ENCODE data around the gene KIFAP3.
"Not testable (repeated sequence)": the region's sequence is repeated elsewhere in the genome, so short reads cannot be mapped to it uniquely, and the experiment has no call there.

KIFAP3 gene

DNA sequence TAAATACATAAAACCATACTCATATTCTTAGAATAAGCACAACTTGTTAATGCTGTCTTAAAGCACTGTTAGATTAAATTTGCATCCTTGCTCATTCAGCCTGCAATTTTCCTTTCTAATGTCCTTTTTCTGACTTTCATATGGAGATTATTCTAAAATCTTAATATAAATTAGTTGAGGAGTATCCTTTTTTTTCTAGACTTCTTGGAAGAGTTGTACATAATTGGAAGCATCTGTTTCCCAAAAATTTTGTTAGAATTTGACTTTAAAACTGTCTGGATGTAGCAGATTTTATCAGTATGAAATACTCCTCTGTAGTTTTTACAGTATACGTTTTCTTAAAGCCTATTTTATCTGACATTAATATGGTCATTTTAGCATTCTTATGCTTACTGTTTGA is 9.7 kb downstream of the KIFAP3 start:
- in situ Hi-C loops (cut with HindIII; ENCODE audit: low sequenced_read_pairs): no loop called here

DNA sequence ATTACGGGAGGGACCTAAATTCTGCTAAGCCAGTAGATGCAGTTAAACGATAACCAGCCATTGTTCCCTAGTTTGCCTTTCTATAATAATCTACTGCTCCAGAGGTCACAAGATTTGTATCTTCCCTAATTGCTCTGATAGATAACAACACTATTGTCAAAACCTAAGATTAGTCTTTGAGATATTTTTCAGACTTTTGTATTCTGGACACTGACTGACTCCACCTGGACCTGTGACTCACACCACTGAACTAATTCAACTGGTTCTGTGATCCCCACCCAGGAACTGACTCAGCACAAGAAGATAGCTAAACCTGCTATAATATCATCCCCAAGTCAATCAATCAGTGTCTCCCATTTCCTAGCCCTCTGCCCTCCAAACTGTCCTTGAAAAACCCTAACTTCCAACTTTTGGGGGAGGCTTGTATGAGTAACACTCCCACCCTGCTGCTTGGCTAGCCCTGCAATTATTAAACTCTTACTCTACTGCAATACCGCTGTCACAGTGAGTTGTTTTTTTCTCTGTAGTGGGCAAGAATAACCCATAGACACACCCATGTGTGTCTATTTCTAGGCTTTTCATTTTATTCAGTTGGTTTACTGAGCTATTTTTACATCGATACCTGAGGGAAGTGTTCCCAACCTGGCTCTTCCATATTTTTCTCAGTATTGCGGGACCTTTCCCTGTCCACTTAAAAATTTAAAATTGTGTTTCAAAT is 11.2 kb downstream of the KIFAP3 start:
- in situ Hi-C loops (cut with HindIII; ENCODE audit: low sequenced_read_pairs): no loop called here

DNA sequence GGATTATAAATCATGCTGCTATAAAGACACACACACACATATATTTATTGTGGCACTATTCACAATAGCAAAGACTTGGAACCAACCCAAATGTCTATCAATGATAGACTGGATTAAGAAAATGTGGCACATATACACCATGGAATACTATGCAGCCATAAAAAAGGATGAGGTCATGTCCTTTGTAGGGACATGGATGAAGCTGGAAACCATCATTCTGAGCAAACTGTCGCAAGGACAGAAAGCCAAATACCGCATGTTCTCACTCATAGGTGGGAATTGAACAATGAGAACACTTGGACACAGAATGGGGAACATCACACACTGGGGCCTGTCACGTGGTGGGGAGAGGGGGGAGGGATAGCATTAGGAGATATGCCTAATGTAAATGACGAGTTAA is 12.8 kb downstream of the KIFAP3 start:
- in situ Hi-C loops (cut with HindIII; ENCODE audit: low sequenced_read_pairs): not testable (repeated sequence)

DNA sequence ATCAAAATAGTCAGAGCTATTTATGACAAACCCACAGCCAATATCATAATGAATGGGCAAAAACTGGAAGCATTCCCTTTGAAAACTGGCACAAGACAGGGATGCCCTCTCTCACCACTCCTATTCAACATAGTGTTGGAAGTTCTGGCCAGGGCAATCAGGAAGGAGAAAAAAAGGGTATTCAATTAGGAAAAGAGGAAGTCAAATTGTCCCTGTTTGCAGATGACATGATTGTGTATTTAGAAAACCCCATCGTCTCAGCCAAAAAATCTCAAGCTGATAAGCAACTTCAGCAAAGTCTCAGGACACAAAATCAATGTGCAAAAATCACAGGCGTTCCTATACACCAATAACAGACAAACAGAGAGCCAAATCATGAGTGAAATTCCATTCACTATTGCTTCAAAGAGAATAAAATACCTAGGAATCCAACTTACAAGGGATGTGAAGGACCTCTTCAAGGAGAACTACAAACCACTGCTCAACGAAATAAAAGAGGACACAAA is 14.4 kb downstream of the KIFAP3 start:
- in situ Hi-C loops (cut with HindIII; ENCODE audit: low sequenced_read_pairs): not testable (repeated sequence)

DNA sequence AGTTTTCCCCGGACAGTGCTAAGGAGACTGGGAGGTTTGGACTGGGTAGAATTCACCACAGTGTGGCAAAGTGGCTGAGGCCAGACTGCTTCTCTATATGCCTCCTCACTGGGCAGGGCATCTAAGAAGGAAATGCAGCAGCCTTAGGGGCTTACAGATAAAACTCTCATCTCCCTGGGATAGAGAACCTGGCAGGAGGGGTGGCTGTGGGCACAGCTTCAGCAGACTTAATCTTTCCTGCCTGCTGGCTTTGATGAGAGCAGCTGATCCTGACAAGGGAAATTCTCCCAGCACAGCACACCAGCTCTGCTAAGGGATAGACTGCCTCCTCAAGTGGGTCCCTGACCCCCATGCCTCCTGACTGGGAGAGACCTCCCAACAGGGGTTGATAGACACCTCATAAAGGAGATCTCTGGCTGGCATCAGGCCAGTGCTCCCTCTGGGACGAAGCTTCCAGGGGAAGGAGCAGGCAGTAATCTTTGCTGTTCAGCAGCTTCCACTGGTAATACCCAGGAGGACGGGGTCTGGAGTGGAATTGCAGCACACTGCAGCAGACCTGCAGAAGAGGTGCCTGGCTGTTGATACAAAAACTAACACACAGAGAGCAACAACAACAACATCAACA is 25.2 kb downstream of the KIFAP3 start:
- in situ Hi-C loops (cut with HindIII; ENCODE audit: low sequenced_read_pairs): no loop called here

DNA sequence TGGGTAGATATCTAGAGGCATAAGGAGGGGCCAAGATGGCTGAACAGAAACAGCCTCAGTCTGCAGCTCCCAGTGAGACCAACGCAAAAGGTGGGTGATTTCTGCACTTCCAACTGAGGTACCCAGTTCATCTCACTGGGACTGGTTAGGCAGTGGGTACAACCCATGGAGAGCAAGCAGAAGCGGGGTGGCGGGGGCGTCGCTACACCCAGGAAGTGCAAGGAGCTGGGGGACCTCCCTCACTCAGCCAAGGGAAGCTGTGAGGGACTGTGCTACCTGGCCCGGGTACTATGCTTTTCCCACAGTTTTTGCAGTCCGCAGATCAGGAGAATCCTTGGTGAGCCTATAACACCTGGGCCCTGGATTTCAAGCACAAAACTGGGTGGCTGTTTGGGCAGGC is 26.0 kb downstream of the KIFAP3 start:
- in situ Hi-C loops (cut with HindIII; ENCODE audit: low sequenced_read_pairs): no loop called here

DNA sequence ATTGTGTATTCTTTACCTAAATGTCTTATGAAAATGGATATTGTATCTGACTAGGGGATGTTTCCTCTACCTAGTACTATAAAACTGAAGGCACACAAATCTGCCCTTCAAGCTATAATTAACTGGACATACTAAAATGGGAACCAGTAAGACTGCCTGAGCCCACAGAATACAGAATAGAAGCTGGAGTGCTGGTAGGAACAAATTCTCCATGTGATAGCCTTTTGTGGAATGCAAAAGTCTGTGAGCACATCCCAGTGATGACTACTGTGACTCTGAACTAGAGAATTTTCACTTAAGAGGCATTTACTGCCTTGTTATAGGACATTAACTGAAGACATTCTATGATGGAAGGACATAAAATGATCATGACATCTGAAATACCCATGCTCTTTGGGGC is 30.3 kb downstream of the KIFAP3 start:
- in situ Hi-C loops (cut with HindIII; ENCODE audit: low sequenced_read_pairs): no loop called here

DNA sequence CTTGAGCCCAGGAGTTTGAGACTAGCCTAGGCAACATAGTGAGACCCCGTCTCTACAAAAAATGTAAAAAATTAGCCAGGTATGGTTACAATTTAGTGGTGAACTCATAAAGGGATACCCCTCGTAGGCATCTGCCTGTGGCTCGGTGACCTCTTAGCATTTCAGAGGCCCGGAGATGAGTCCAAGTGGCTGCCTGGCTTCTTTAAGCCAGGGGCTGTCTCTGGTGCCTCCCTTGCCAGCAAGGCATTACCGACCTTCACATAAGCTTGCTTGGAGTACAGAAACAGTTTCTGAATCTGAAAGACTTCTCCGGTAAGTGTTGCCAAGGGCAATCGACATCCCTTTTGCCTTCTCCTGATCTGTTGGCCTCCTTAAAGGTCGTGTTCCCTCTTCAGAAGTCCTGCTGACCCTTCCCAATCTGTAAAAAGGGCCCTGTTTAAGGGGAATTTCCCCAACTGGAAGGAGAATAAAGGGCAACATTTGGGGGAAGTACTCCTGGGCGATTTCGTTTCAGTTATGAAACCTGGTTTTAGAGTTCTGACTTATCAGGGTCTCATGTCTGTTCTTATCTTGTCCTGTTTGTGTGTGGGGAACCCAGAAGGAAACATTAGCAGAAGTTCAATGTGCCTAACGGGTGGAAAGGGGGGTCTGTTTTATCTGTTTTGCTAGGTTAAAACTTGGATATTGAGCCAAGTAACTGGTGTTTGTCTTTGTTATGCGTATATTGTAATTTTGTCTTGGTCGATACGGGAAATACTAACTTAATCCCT is 32.9 kb downstream of the KIFAP3 start:
- in situ Hi-C loops (cut with HindIII; ENCODE audit: low sequenced_read_pairs): no loop called here

DNA sequence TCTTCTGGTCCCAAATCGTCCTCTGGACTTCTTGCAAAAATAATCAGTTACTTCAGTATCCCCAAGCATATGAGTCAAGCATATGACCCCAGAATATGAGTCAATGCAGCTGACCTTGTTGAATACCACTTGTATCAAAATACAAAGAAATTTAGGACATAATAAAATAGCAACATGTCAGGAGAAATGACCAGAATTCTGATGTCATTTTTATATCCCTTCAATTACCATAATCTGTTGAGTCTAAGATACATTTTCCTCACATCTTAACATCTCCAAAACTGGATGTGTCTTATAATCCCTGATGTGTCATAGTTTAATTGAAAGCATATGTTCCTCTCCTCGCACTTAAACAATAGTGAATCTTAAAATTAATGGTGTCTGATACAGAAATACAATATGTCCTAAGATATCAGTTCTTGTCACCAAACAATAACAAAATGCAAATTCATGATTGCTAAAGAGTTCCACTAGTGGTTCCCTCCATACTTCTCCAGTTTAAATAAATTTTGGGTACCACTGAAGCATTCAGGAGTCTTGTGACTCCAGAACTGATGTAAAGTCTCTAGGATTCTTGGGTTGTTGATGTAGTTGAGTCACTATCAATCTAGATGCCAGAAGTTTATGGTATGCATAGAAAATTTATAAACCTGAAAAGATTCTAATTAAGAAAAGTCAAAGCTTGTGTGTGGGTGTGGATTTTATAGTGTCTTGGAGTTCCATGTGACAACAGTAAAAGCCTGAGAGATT is 41.8 kb downstream of the KIFAP3 start:
- in situ Hi-C loops (cut with HindIII; ENCODE audit: low sequenced_read_pairs): no loop called here

DNA sequence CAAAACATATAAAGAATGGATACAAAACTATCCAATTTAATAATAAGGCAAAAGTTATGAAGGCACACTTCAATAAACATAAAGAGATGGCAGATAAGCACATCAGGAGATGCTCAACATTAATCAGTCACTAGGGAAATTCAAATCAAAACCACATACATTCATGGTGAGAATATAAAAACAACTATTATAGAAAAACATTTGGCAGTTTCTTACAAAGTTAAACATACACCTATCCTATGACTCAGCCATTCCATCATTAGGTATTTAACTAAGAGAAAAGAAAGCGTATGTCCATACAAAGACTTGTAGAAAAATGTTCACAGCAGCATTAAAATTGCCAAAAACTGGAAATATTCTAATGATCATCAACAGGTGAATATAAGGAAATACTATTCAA is 44.3 kb downstream of the KIFAP3 start:
- in situ Hi-C loops (cut with HindIII; ENCODE audit: low sequenced_read_pairs): no loop called here

DNA sequence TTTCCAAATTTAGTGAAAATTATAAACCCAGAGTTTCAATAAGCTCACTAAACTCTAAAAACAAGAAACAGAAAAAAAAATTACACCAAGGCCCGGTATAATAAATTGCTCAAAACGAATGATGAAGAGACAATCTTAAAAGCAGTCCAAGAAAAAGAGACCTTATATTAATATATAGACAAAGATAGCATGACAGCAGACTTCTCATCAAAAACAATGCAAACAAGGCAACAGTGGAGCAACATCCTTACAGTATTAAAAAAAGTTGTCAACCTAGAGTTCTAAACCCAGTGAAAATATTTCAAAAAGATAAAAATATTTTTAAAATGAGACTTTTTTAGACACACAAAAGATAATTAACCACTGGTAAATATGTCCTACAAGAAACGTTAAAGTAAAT is 46.7 kb downstream of the KIFAP3 start:
- in situ Hi-C loops (cut with HindIII; ENCODE audit: low sequenced_read_pairs): no loop called here

DNA sequence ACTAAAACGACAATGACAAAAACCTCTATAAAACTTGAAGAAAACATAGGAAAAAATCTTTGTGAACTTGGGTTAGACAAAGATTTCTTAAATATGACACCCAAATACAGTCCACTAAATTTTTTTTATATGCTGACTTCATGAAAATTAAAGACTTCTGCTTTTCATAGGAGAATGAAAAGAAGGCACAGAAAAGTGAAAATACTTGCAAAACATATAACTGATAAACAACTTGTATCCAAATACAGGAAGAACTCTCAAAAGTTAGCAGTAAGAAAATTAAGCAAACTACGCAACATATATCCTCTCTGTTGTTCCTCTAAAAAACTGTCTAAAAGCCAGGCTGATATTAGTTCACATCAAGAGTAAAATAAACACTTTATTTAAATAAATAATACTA is 53.6 kb downstream of the KIFAP3 start:
- in situ Hi-C loops (cut with HindIII; ENCODE audit: low sequenced_read_pairs): no loop called here

DNA sequence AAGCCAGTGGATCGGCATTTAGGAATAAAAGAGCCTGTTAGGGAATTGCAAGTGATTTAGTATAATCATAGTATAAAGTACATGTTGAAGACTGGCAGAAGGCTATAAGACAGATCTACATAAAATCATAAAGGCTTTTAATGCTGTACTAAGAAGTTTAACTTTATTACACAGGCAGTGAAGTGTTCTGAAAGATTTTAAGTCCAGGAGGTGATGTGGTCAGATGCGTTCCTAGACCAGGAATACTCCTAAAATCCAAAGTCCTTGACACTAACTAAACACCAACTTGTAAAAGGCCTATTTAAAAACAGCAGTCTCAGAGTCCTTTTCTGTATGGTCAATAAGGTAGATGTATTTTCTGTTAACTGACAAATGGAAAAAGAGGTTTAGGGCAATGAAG is 57.0 kb downstream of the KIFAP3 start:
- in situ Hi-C loops (cut with HindIII; ENCODE audit: low sequenced_read_pairs): no loop called here

DNA sequence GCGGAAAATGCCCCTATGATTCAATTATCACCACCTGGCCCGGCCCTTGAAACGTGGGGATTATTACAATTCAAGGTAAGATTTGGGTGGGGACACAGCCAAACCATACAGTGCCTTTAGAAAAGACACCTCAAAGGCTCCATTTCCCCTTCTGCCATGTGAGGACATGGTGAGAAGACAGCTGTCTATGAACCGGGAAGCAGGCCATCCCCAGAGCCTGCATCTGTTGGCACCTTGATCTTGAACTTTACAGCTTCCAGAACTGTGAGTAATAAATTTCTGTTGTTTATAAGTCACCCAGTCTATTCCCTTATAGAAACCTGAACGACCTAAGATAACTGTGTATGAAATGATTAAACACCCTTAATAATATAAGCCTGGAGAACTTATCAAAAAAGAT is 61.6 kb downstream of the KIFAP3 start:
- in situ Hi-C loops (cut with HindIII; ENCODE audit: low sequenced_read_pairs): no loop called here

DNA sequence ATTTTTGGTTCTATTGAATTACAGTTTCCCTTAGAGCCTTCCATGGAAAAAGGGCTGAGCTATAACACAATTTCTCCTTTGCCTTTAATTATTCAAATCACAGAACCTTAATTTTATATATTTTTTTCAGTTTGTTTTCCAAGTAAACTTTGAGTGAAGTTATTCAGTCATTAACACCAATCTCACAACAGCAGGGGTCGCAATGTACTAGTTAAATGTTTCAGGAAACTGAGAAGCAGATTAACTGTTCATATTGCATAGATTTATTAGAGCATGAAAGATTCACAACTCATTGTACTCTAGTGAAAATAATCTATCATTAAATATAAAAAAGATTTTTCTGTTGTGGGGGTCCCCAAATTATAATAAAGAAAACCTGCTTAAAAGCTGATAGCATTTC is 64.1 kb downstream of the KIFAP3 start:
- in situ Hi-C loops (cut with HindIII; ENCODE audit: low sequenced_read_pairs): no loop called here

DNA sequence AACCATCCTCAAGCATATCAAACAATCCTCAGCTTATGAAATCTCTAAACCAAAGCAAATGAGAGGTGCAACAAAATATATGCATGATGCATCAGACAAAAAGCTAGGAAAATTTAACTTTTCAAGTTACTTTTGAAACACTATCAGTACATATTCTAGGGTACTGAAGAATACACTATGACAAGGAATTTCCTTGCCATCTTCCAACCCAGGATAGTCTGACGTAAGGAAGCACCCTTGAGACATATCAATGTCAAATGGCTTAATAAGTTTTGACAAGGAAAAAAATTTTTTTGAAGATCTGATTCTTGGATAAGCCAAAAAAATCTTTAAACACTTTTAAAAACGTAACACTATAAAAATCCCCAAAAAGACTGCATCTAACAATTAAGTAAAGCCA is 64.9 kb downstream of the KIFAP3 start:
- in situ Hi-C loops (cut with HindIII; ENCODE audit: low sequenced_read_pairs): no loop called here

DNA sequence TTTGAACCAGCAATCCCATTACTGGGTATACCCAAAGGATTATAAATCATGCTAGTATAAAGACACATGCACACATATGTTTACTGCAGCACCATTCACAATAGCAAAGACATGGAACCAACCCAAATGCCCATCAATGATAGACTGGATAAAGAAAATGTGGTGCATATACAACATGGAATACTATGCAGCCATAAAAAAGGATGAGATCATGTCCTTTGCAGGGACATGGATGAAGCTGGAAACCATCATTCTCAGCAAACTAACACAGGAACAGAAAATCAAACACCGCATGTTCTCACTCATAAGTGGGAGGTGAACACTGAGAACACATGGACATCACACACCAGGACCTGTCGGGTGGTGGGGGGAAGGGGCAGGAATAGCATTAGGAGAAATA is 65.8 kb downstream of the KIFAP3 start:
- in situ Hi-C loops (cut with HindIII; ENCODE audit: low sequenced_read_pairs): not testable (repeated sequence)

DNA sequence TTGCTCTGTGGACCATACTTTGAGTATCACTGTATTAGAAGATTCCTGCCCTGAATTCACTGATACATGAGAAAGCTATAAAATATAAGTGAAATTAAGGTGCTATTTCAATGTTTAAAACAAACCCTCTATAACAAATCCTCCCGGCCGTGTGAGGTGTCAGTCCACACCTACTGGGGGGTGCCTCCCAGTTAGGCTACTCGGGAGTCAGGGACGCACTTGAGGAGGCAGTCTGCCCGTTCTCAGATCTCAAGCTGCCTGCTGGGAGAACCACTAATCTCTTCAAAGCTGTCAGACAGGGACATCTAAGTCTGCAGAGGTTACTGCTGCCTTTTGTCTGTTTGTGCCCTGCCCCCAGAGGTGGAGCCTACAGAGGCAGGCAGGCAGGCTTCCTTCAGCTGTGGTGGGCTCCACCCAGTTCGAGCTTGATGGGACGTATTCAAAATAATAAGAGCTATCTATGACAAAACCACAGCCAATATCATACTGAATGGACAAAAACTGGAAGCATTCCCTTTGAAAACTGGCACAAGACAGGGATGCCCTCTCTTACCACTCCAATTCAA is 71.1 kb downstream of the KIFAP3 start:
- in situ Hi-C loops (cut with HindIII; ENCODE audit: low sequenced_read_pairs): not testable (repeated sequence)

DNA sequence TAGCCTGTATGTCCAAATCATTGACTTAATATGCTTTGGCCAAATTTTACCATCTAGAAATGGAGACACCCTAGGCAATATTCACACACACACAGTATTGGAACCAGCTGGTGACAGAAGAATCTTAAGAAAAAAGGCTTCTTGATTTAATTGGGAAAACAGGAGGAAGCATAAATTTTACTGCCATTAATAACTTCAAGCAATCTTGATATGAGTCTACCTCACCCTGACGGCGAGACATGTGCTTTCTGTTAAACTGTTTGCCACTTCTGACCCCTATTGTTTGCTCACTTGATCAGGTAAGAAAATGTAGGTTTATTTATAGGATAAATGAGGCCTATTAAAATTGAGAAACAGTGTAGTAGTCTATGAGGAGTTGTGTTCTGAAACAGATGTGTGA is 73.2 kb downstream of the KIFAP3 start:
- in situ Hi-C loops (cut with HindIII; ENCODE audit: low sequenced_read_pairs): no loop called here

DNA sequence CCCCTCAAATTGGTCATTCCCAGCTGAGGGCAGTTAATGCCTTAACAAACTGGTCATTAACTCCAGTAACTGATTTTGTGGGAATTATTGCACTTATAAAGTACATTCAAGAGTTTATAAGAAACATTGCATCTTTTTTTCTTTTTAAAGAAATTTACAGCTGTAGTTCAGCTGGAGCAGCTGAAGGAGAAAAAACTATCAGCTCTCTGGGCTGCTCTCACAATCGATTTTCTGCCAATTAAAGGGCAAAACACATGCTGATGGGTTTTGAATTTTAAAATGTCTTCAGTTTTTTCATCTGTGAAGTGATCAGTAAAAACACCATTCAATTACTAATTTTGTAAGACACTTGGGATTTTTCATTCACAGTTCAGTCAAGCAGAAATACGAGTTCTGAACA is 74.7 kb downstream of the KIFAP3 start:
- in situ Hi-C loops (cut with HindIII; ENCODE audit: low sequenced_read_pairs): no loop called here

DNA sequence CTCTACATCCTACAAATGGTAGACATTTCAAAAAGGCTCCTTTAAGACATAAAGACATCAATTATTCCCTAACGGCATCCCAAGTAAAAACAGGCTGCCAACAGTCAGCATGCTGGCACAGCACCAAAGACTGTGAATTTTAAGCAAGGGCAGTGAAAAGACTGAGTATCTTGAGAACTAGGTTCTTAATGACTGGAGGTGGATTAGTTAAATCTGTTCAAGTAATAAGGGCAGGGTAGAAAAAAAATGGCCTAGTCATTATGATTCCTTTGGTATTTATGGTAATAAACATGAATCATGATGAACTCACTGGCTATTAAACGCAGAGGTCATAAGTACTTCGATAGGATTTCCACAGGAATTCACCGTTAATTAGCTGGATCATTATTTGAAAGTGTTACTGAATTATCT is 75.2 kb downstream of the KIFAP3 start:
- in situ Hi-C loops (cut with HindIII; ENCODE audit: low sequenced_read_pairs): no loop called here

All from DLD1 (cell line).